MM.1S (cell line): Measurements from ENCODE around the gene ACTC1.
"Not testable (repeated sequence)": the region's sequence is repeated elsewhere in the genome, so short reads cannot be mapped to it uniquely, and the experiment has no call there.

Experiments
- DNase-seq: peaks from one replicate; pipeline ENCODE4 v3.0.0-alpha.2; 2015
- H2AFZ ChIP-seq: fragments of 300-600 bp; sonication (generic); 2 replicates; pipeline ENCODE4 v1.6.0; 2016; ENCODE audit warnings: antibody characterized with exemption, low read length
- H3F3A ChIP-seq: fragments of 300-600 bp; sonication (generic); 2 replicates; pipeline ENCODE4 v1.6.1; 2016; ENCODE audit warnings: mild to moderate bottlenecking, antibody characterized with exemption, low read length, moderate library complexity, mixed read lengths; ENCODE audit not compliant: insufficient read depth
- H3K27ac ChIP-seq: fragments of 300-600 bp; sonication (generic); 2 replicates; pipeline ENCODE4 v1.5.1; 2016; ENCODE audit warnings: mild to moderate bottlenecking, low read length
- H3K27me3 ChIP-seq: fragments of 300-600 bp; sonication (generic); replicated peaks from 2 replicates; pipeline ENCODE4 v1.6.0; 2016; ENCODE audit warnings: low read length; ENCODE audit not compliant: insufficient read depth
- H3K36me3 ChIP-seq: fragments of 300-600 bp; sonication (generic); replicated peaks from 2 replicates; pipeline ENCODE4 v1.6.1; 2016; ENCODE audit warnings: mild to moderate bottlenecking, low read length, mixed read lengths; ENCODE audit not compliant: insufficient read depth
- H3K4me1 ChIP-seq: fragments of 300-600 bp; sonication (generic); 2 replicates; pipeline ENCODE4 v1.6.1; 2016; ENCODE audit warnings: low read length, mixed read lengths
- H3K4me2 ChIP-seq: fragments of 300-600 bp; sonication (generic); 2 replicates; pipeline ENCODE4 v1.6.0; 2016; ENCODE audit warnings: low read depth, low read length
- H3K4me3 ChIP-seq: fragments of 300-600 bp; sonication (generic); 2 replicates; pipeline ENCODE4 v1.5.1; 2016; ENCODE audit warnings: low read length, mixed read lengths
- H3K79me2 ChIP-seq: fragments of 300-600 bp; sonication (generic); 2 replicates; pipeline ENCODE4 v1.6.1; 2016; ENCODE audit warnings: mixed run types, low read length, mixed read lengths
- H3K9ac ChIP-seq: fragments of 300-600 bp; sonication (generic); 2 replicates; pipeline ENCODE4 v1.6.1; 2016; ENCODE audit warnings: low read length, mixed read lengths
- H3K9me2 ChIP-seq: fragments of 300-600 bp; sonication (generic); replicated peaks from 2 replicates; pipeline ENCODE4 v1.6.1; 2016; ENCODE audit warnings: mild to moderate bottlenecking, low read length, mixed read lengths; ENCODE audit not compliant: insufficient read depth
- H3K9me3 ChIP-seq: fragments of 300-600 bp; sonication (generic); replicated peaks from 2 replicates; pipeline ENCODE4 v1.6.1; 2016; ENCODE audit warnings: mild to moderate bottlenecking, low read length, mixed read lengths; ENCODE audit not compliant: insufficient read depth
- H4K20me1 ChIP-seq: fragments of 300-600 bp; sonication (generic); 2 replicates; pipeline ENCODE4 v1.6.1; 2016; ENCODE audit warnings: mild to moderate bottlenecking, low read length, moderate library complexity, mixed read lengths; ENCODE audit not compliant: insufficient read depth
- EZH2 ChIP-seq: fragments of 300-600 bp; sonication (generic); optimal IDR thresholded peaks from 2 replicates; pipeline ENCODE3; 2017; ENCODE audit warnings: low read depth, mild to moderate bottlenecking, antibody characterized with exemption, low read length, mixed read lengths
- EZH2phosphoT487 ChIP-seq: fragments of 300-600 bp; sonication (generic); IDR thresholded peaks from 2 replicates; pipeline ENCODE4 v1.6.1; 2018; ENCODE audit warnings: antibody characterized with exemption, low read length
- TF ChIP-seq, protein P1 (sequence below): fragments of 300-600 bp; sonication (generic); IDR thresholded peaks from 2 replicates; pipeline ENCODE4 v1.5.1; 2016; ENCODE audit warnings: antibody characterized with exemption, low read length, mixed read lengths

The ACTC1 gene

DNA sequence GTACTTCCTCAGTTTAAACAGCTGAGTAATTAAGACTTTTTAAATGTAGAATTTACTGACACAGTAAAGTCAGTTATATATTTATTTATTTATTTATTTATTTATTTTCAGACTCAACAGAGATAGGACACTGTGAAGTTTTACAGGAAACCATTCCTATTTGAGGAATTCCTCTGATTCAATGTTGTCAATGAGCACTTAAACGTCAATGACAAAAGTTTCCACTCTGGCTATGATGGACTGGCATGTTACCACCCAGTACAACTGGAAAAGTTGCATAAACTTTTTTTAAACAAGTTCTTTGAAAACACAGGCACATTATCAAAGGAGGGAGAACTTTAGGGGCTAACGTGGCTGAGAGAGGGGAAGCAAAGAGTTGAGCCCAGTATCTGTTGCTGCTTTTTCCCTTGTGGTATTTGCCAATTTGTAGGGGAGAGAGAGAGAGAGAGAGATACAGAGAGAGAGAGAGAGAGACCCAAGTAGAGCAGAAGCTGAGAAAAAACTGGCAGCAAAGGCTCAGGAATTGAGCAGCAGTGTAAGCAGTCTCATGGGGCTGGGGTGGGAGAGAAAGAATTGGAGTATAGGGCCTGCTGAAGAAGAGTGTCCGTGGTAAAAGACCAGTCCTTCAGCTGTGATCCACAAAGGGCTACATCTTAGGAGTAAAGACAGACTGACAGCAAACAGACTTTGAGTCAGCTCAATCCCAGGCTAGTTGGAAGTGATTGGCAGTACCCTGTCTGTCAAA is 18.3 kb upstream of the ACTC1 start:
- no peaks in the 10 kb centered on the region for H3K36me3 ChIP-seq
- no peak overlapping the region for H3K4me2 ChIP-seq
- H3K9me3 ChIP-seq = no peaks in the 10 kb centered on the region
- no peak overlapping the region for H3K27ac ChIP-seq
- no peak overlapping the region for H3K4me3 ChIP-seq
- H3K27me3 ChIP-seq = no peaks in the 10 kb centered on the region
- H3K9me2 ChIP-seq = no peaks in the 10 kb centered on the region
- no peak for DNase-seq
- no peaks in the 10 kb centered on the region for H3K79me2 ChIP-seq
- TF ChIP-seq, protein P1, sequence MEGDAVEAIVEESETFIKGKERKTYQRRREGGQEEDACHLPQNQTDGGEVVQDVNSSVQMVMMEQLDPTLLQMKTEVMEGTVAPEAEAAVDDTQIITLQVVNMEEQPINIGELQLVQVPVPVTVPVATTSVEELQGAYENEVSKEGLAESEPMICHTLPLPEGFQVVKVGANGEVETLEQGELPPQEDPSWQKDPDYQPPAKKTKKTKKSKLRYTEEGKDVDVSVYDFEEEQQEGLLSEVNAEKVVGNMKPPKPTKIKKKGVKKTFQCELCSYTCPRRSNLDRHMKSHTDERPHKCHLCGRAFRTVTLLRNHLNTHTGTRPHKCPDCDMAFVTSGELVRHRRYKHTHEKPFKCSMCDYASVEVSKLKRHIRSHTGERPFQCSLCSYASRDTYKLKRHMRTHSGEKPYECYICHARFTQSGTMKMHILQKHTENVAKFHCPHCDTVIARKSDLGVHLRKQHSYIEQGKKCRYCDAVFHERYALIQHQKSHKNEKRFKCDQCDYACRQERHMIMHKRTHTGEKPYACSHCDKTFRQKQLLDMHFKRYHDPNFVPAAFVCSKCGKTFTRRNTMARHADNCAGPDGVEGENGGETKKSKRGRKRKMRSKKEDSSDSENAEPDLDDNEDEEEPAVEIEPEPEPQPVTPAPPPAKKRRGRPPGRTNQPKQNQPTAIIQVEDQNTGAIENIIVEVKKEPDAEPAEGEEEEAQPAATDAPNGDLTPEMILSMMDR = no peak
- TF ChIP-seq EZH2phosphoT487 = no peak
- TF ChIP-seq EZH2 = no peak
- peaks cover 21% of the 10 kb centered on the region for H3K4me1 ChIP-seq
- H4K20me1 ChIP-seq = no peaks in the 10 kb centered on the region
- H3F3A ChIP-seq = no peaks in the 10 kb centered on the region; the same call in 1 of the 2 replicates
- H2AFZ ChIP-seq = no peak overlapping the region
- H3K9ac ChIP-seq = no peak overlapping the region

DNA sequence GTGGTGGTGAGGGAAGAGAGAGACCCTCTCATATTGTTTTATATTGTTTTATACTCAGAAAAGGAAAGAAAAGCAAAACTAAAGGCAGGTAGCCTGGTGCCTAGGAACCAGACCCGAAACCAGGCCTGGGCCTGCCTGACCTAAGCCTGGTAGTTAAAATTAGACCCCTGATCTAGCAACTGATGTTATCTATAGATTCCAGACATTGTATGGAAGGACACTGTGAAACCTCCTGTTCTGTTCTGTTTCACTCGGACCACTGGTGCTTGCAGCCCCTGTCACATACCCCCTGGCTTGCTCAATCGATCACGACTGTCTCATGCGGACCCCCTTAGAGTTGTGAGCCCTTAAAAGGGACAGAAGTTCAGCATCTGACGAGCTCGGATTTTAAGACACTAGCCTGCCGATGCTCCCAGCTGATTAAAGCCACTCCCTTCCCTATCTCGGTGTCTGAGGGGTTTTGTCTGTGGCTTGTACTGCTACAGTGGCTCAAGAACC is 17.6 kb upstream of the ACTC1 start:
- H3K4me2 ChIP-seq = peak overlapping the region; percentile 25; the same call in 1 of the 2 replicates
- not testable (repeated sequence) for H3K9ac ChIP-seq, H2AFZ ChIP-seq, DNase-seq, H3K9me2 ChIP-seq, H3K27me3 ChIP-seq, H3K27ac ChIP-seq, H3K4me3 ChIP-seq, H3K79me2 ChIP-seq, H3K36me3 ChIP-seq, H3K9me3 ChIP-seq, H3F3A ChIP-seq, H4K20me1 ChIP-seq
- H3K4me1 ChIP-seq = peaks cover 21% of the 10 kb centered on the region

DNA sequence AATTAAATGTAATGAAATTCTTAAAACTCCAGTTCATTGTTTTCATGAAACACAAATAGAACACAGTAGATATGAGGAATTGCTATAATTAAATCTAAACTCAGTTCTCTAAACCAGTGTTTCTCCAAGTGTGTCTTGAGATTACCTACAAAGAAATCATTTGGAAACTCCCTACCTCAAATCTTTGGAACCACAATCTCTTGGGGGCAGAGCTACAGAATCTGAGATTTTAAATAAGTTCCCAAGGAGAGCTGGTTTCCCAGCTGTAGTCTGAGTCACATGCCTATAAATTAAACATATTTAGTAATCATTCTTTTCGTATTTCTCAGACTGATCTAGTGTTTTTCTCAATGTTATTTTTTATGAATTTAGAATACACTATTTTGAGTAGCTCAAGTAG is 17.0 kb upstream of the ACTC1 start:
- Histone ChIP-seq H3K4me3 (no peak overlapping the region), H3K27ac (no peak overlapping the region; the same call in 1 of the 2 replicates), H3K4me2 (peak overlapping the region; percentile 25; the same call in 1 of the 2 replicates), H3K9me3 (no peaks in the 10 kb centered on the region), H3K4me1 (peaks cover 21% of the 10 kb centered on the region), H3K9me2 (no peaks in the 10 kb centered on the region), H3F3A (no peaks in the 10 kb centered on the region; the same call in 1 of the 2 replicates), H3K27me3 (no peaks in the 10 kb centered on the region), H3K9ac (no peak overlapping the region), H2AFZ (0 out of 2 replicates have a peak overlapping the region, but pooled peaks have one; percentile 19), H3K36me3 (no peaks in the 10 kb centered on the region), H4K20me1 (no peaks in the 10 kb centered on the region), H3K79me2 (no peaks in the 10 kb centered on the region)
- peak; percentile 37 for DNase-seq
- TF ChIP-seq EZH2phosphoT487 (no peak), EZH2 (no peak)
- TF ChIP-seq, protein P1 = no peak
